ENCODE data around the gene MFNG.
"Not testable (repeated sequence)": the region's sequence is repeated elsewhere in the genome, so short reads cannot be mapped to it uniquely, and the experiment has no call there.

MFNG gene

GRCh38 chr22:37486224-37486845 is at the start of gene MFNG:
MFNG (minus strand) TSS chr22:37486384; CDS start chr22:37486177, 207 bp downstream.
- peak; percentile 78 for DNase-seq (ENCODE audit: low spot score)

GRCh38 chr22:37535159-37535558 is 49.0 kb upstream of the MFNG start:
- no peak for DNase-seq (ENCODE audit: low spot score)

- DNase-seq (ENCODE audit: low spot score): no peak
Measured at GRCh38 chr22:37534445-37534844, 48.3 kb upstream of the MFNG start.

GRCh38 chr22:37533995-37534394 is 47.8 kb upstream of the MFNG start:
- DNase-seq (ENCODE audit: low spot score): no peak

- DNase-seq (ENCODE audit: low spot score): no peak
Measured at GRCh38 chr22:37529652-37530345, 43.6 kb upstream of the MFNG start.

GRCh38 chr22:37527952-37528351 is 41.8 kb upstream of the MFNG start:
- DNase-seq (ENCODE audit: low spot score): not testable (repeated sequence)

- not testable (repeated sequence) for DNase-seq (ENCODE audit: low spot score)
Measured at GRCh38 chr22:37527081-37527752, 41.0 kb upstream of the MFNG start.

GRCh38 chr22:37526376-37526775 is 40.2 kb upstream of the MFNG start:
- no peak for DNase-seq (ENCODE audit: low spot score)

- DNase-seq (ENCODE audit: low spot score): no peak
Measured at GRCh38 chr22:37525746-37526350, 39.7 kb upstream of the MFNG start.

GRCh38 chr22:37525073-37525745 is 39.0 kb upstream of the MFNG start:
- DNase-seq (ENCODE audit: low spot score): peak; percentile 92

- DNase-seq (ENCODE audit: low spot score): no peak
Measured at GRCh38 chr22:37522482-37522881, 36.3 kb upstream of the MFNG start.

GRCh38 chr22:37521236-37521739 is 35.1 kb upstream of the MFNG start:
- no peak for DNase-seq (ENCODE audit: low spot score)

- no peak for DNase-seq (ENCODE audit: low spot score)
Measured at GRCh38 chr22:37520776-37521191, 34.6 kb upstream of the MFNG start.

GRCh38 chr22:37519268-37520195 is 33.3 kb upstream of the MFNG start, which contains the start of gene CARD10:
CARD10 (minus strand) TSS chr22:37519415; CDS start chr22:37519200, 215 bp downstream.
- DNase-seq (ENCODE audit: low spot score): no peak

- no peak for DNase-seq (ENCODE audit: low spot score)
Measured at GRCh38 chr22:37518509-37519267, 32.5 kb upstream of the MFNG start.

- DNase-seq (ENCODE audit: low spot score): no peak
Measured at GRCh38 chr22:37517826-37518450, 31.8 kb upstream of the MFNG start.

- no peak for DNase-seq (ENCODE audit: low spot score)
Measured at GRCh38 chr22:37516456-37516855, 30.3 kb upstream of the MFNG start.

- no peak for DNase-seq (ENCODE audit: low spot score)
Measured at GRCh38 chr22:37515901-37516300, 29.7 kb upstream of the MFNG start.

GRCh38 chr22:37514526-37515051 is 28.4 kb upstream of the MFNG start:
- no peak for DNase-seq (ENCODE audit: low spot score)
